GM21717 (cell line): Measurements from ENCODE around the gene ZBTB8A.
A peak's percentile ranks its signal among the peaks of the same experiment; 100 is the strongest.
"Not testable (repeated sequence)": the region's sequence is repeated elsewhere in the genome, so short reads cannot be mapped to it uniquely, and the experiment has no call there.

ENCODE experiments used
- ATAC-seq: cut with Tn5 transposase; IDR thresholded peaks from one replicate; pipeline ENCODE4 v1.9.1; 2021; ENCODE audit warnings: mild to moderate bottlenecking, moderate library complexity; ENCODE audit not compliant: unreplicated experiment

ZBTB8A gene

GRCh38 chr1:32618673-32619221 is 79.5 kb downstream of the ZBTB8A start:
- no peak for ATAC-seq

GRCh38 chr1:32619701-32620485 is 80.7 kb downstream of the ZBTB8A start:
- peak; percentile 73 for ATAC-seq

GRCh38 chr1:32622205-32622604 is 83.0 kb downstream of the ZBTB8A start:
- ATAC-seq: no peak

GRCh38 chr1:32622806-32623681 is 83.8 kb downstream of the ZBTB8A start:
- no peak for ATAC-seq

- ATAC-seq: no peak
Observed at GRCh38 chr1:32623775-32624174, 84.5 kb downstream of the ZBTB8A start.

- ATAC-seq: no peak
Observed at GRCh38 chr1:32626176-32626575, 86.9 kb downstream of the ZBTB8A start.

- no peak for ATAC-seq
Observed at GRCh38 chr1:32627596-32628162, 88.5 kb downstream of the ZBTB8A start.

GRCh38 chr1:32630173-32630572 is 90.9 kb downstream of the ZBTB8A start:
- ATAC-seq: not testable (repeated sequence)

- no peak for ATAC-seq
Observed at GRCh38 chr1:32632829-32633228, 93.6 kb downstream of the ZBTB8A start.

GRCh38 chr1:32635508-32636277 is 96.5 kb downstream of the ZBTB8A start:
- ATAC-seq: no peak

- ATAC-seq: no peak
Observed at GRCh38 chr1:32636914-32637645, 97.9 kb downstream of the ZBTB8A start.

GRCh38 chr1:32639489-32640075 is 100.4 kb downstream of the ZBTB8A start:
- no peak for ATAC-seq

GRCh38 chr1:32642292-32642827 is 103.1 kb downstream of the ZBTB8A start:
- ATAC-seq: not testable (repeated sequence)

GRCh38 chr1:32644426-32644825 is 105.2 kb downstream of the ZBTB8A start:
- ATAC-seq: no peak

- ATAC-seq: no peak
Observed at GRCh38 chr1:32647308-32648134, 108.3 kb downstream of the ZBTB8A start.

GRCh38 chr1:32650248-32650751 is 111.1 kb downstream of the ZBTB8A start, which contains the start of gene ZBTB8OS:
ZBTB8OS (minus strand) TSS chr1:32650550; CDS start chr1:32650529, 21 bp downstream.
- peak; percentile 62 for ATAC-seq

- peak; percentile 75 for ATAC-seq
Observed at GRCh38 chr1:32650752-32651460, 111.7 kb downstream of the ZBTB8A start, which contains the start of gene RBBP4. RBBP4 (plus strand) TSS chr1:32651208; CDS start chr1:32651307, 99 bp downstream.
